Measurements from ENCODE around the gene GNAO1. TPM values are rescaled to one million over a fixed set of nuclear protein-coding genes. Genes with fewer than 3 reads are reported as not detected.

The GNAO1 gene
- total and polyA plus RNA-seq, 9 of the 15 experiments (the other 6 are each of a cell fraction or from before 2014, with no cell fraction given), result 0.07 to 0.42 (median 0.08) TPM; not detected in 5

GRCh38 chr16:56270828-56271227, 79.5 kb downstream of the GNAO1 start:
- BruUV-seq (replicated peaks), result no TSS peak
- Histone ChIP-seq H3K36me3 (ENCODE audit: control insufficient read depth, insufficient read depth, low read length) (no peaks in the 10 kb centered on the region), H3K9ac (ENCODE audit: insufficient read depth in 1 of 2, low read depth in 2 of 2, low read length in 2 of 2) (no peak overlapping the region; a peak in 1 of 4 replicates), H3K9me3 (replicated peaks; ENCODE audit: control insufficient read depth, insufficient read depth, low read depth, low read length) (0 out of 2 replicates have a peak, but pooled peaks cover 2% of the 10 kb centered on the region), H3K79me2 (ENCODE audit: control insufficient read depth, insufficient read depth, low read length) (no peaks in the 10 kb centered on the region), H3K27ac (ENCODE audit: extremely low read depth, low read depth, low read length) (no peak overlapping the region), H3K9me1 (ENCODE audit: control insufficient read depth, insufficient read depth, low read length) (no peaks in the 10 kb centered on the region), H2AFZ (ENCODE audit: low read depth, low read length) (no peak overlapping the region), H3K27me3 (ENCODE audit: control insufficient read depth in 2 of 2, insufficient read depth in 2 of 2, low read length in 2 of 2) (no peaks in the 10 kb centered on the region), H3K4me3 (no peak overlapping the region), H3K4me1 (replicated peaks in 1 of 2; ENCODE audit: control insufficient read depth in 2 of 2, insufficient read depth in 2 of 2, low read length in 2 of 2) (peaks cover 0 to 18% of the 10 kb centered on the region in 2 experiments; a peak in 3 of 5 replicates), H4K20me1 (replicated peaks; ENCODE audit: control insufficient read depth, insufficient read depth, low read length) (no peaks in the 10 kb centered on the region), H3K4me2 (ENCODE audit: insufficient read depth, low read length) (no peak overlapping the region)
- no peak for TF ChIP-seq CGGBP1 (CRISPR knock-in tag; IDR thresholded peaks at IDR 0.05)
- TF ChIP-seq RFX1 (IDR thresholded peaks at IDR 0.05), result no peak
- TF ChIP-seq TSHZ1 (CRISPR knock-in tag; IDR thresholded peaks at IDR 0.05), result no peak
- no peak for TF ChIP-seq HBP1 (CRISPR knock-in tag; IDR thresholded peaks at IDR 0.05)
- DNase-seq (ENCODE audit: extremely low read depth in 1 of 4, low spot score in 3 of 4) (no peak), ATAC-seq (no peak), FAIRE-seq (no peak)
- ChIA-PET CTCF (ENCODE audit: low intra/inter-chr PET ratio) (no interaction called here), POLR2A (interaction anchor here (1.7 kb wide), 1 partner anchor 18 kb away, joined by 4 read pairs; no protein-coding TSS in a partner anchor)
- intact Hi-C loops (cut with micrococcal nuclease) (no loop called here), in situ Hi-C loops (cut with MboI) (no loop called here)
- 24% methylated on average over 3 of the region's 3 CpGs for WGBS (ENCODE audit: insufficient coverage, low coverage, missing lambda C conversion rate)
